OCI-LY3 (cell line): ENCODE data around the gene SEC16A.

ENCODE experiments used
- CTCF ChIP-seq: fragments of 200-600, 300-600 bp; sonication (generic); IDR thresholded peaks from 2 replicates; pipeline ENCODE4 v1.5.1; 2014; ENCODE audit warnings: antibody characterized with exemption, low read length, low read depth
- EZH2phosphoT487 ChIP-seq: fragments of 200-600 bp; shearing (Covaris generic); IDR thresholded peaks from 2 replicates; pipeline ENCODE4 v1.6.1; 2018; ENCODE audit warnings: antibody characterized with exemption, mixed run types, low read depth

- TF ChIP-seq CTCF (no peak), EZH2phosphoT487 (no peak)
These were observed 42.4 kb upstream of the SEC16A start for GRCh38 chr9:136525207-136525606.
